HFFc6 (cell line): Measurements from ENCODE around the gene MRPL33. TPM values are rescaled to one million over a fixed set of nuclear protein-coding genes. Genes with fewer than 3 reads are reported as not detected.

Experiments
- DNase-seq: peaks from one replicate; pipeline ENCODE4 v3.0.0-alpha.2; 2018
- H3K27ac Mint-ChIP-seq: 2 replicates; pipeline ENCODE4 v1.8.0; 2020; ENCODE audit warnings: mild to moderate bottlenecking, mixed read lengths
- H3K27me3 Mint-ChIP-seq: 2 replicates; pipeline ENCODE4 v1.8.0; 2021; ENCODE audit warnings: mild to moderate bottlenecking, moderate library complexity, mixed read lengths; ENCODE audit not compliant: insufficient read depth
- H3K36me3 Mint-ChIP-seq: 2 replicates; pipeline ENCODE4 v1.8.0; 2021; ENCODE audit warnings: low read depth, mixed read lengths
- H3K4me1 Mint-ChIP-seq: 2 replicates; pipeline ENCODE4 v1.8.0; 2020; ENCODE audit warnings: low read depth, mixed read lengths
- H3K4me3 Mint-ChIP-seq: 2 replicates; pipeline ENCODE4 v1.8.0; 2020; ENCODE audit warnings: mild to moderate bottlenecking, moderate library complexity, mixed read lengths
- H3K9me3 Mint-ChIP-seq: 2 replicates; pipeline ENCODE4 v1.8.0; 2020; ENCODE audit warnings: mild to moderate bottlenecking, mixed read lengths
- CTCF ChIP-seq: fragments of 200-600 bp; sonication (generic); IDR thresholded peaks from 2 replicates; pipeline ENCODE4 v1.5.0; 2021; ENCODE audit warnings: antibody characterized with exemption, mild to moderate bottlenecking
- total RNA-seq, 6 experiments: library from RNA; stranded (reverse); fragmentation: NEBNext Ultra II Directional; extraction: Animal tissue kit (Norgen Biotek cat#: 25700); gene quantifications; 2 replicates in 1 of 6; 3 replicates in 5 of 6; pipeline ENCODE4 v1.2.3, GENCODE V29; 2021

The MRPL33 gene
- total RNA-seq, 6 experiments from 2014 or later, result 106 to 151 (median 128) TPM

- Mint-ChIP-seq H3K27ac (no peak overlapping the region), H3K27me3 (peaks cover 1% of the 10 kb centered on the region; the same call in 1 of the 2 replicates), H3K36me3 (no peaks in the 10 kb centered on the region), H3K4me1 (peaks cover 21% of the 10 kb centered on the region), H3K9me3 (no peaks in the 10 kb centered on the region), H3K4me3 (no peak overlapping the region)
- TF ChIP-seq CTCF, result no peak
- no peak for DNase-seq
These were observed 41.3 kb upstream of the MRPL33 start for GRCh38 chr2:27730261-27730662.

DNA sequence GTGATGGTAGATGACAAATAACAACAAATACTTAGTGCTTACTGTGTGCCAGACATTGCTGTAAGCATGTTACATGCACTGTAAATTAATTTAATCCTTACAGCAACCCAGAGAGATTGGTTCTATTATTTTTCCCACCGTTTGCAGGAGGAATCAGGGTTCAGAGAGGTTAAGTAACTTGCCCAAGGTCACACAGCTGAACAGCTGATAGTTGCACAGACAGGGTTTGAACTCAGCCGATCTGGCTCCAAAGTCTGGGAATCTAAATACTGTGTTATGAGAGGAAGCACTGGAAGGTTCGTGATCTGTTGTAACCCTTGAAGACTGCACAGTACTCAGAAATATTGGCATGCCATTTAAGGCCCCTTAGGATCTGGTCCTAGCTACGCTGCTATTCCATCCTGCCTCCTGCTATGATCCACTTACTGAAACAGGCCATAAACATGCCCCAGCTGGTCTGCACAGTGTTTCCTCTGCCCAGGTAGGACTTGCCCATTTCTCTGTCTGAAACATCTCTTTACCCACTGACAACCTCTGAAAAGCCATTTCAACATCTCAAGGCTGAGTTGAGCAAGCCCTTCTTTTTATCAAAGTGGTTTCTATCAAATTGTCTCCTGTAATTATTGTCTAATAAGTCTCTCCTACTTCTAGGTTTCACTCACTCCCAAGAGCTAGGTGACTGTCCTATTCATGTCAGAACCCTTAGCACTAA lies 40.4 kb upstream of the MRPL33 start:
- Mint-ChIP-seq H3K27ac (no peak overlapping the region), H3K9me3 (no peaks in the 10 kb centered on the region), H3K27me3 (peaks cover 1% of the 10 kb centered on the region; the same call in 1 of the 2 replicates), H3K36me3 (no peaks in the 10 kb centered on the region), H3K4me3 (no peak overlapping the region), H3K4me1 (peaks cover 19% of the 10 kb centered on the region)
- no peak for TF ChIP-seq CTCF
- no peak for DNase-seq

DNA sequence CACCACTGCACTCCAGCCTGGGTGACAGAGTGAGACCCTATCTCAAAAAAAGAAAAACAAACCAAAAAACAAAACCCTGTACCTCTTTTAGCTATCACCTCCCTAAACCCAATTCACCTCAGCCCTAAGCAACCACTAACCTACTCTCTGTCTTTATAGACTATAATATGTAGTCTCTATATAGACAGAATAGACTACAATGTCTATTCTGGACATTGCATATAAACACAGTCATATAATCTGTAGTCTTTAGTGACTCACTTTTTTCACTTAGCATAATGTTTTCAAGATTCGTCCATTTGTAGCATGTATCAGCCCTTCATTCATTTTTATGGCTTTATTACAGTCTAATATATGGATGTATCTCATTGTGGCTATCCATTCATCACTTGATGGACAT lies 37.2 kb upstream of the MRPL33 start:
- Mint-ChIP-seq H3K4me1 (peaks cover 37% of the 10 kb centered on the region), H3K9me3 (no peaks in the 10 kb centered on the region), H3K4me3 (no peak overlapping the region), H3K27ac (no peak overlapping the region), H3K36me3 (no peaks in the 10 kb centered on the region), H3K27me3 (no peaks in the 10 kb centered on the region; the same call in 1 of the 2 replicates)
- DNase-seq, result no peak
- no peak for TF ChIP-seq CTCF

GRCh38 chr2:27735263-27735904 lies 36.1 kb upstream of the MRPL33 start:
- H3K9me3 Mint-ChIP-seq, result no peaks in the 10 kb centered on the region
- no peak for TF ChIP-seq CTCF
- peak overlapping the region; percentile 67 for H3K27ac Mint-ChIP-seq
- no peaks in the 10 kb centered on the region for H3K36me3 Mint-ChIP-seq
- peak overlapping the region; percentile 77 for H3K4me3 Mint-ChIP-seq
- H3K4me1 Mint-ChIP-seq, result peaks cover 37% of the 10 kb centered on the region
- H3K27me3 Mint-ChIP-seq, result no peaks in the 10 kb centered on the region; the same call in 1 of the 2 replicates
- DNase-seq, result no peak

DNA sequence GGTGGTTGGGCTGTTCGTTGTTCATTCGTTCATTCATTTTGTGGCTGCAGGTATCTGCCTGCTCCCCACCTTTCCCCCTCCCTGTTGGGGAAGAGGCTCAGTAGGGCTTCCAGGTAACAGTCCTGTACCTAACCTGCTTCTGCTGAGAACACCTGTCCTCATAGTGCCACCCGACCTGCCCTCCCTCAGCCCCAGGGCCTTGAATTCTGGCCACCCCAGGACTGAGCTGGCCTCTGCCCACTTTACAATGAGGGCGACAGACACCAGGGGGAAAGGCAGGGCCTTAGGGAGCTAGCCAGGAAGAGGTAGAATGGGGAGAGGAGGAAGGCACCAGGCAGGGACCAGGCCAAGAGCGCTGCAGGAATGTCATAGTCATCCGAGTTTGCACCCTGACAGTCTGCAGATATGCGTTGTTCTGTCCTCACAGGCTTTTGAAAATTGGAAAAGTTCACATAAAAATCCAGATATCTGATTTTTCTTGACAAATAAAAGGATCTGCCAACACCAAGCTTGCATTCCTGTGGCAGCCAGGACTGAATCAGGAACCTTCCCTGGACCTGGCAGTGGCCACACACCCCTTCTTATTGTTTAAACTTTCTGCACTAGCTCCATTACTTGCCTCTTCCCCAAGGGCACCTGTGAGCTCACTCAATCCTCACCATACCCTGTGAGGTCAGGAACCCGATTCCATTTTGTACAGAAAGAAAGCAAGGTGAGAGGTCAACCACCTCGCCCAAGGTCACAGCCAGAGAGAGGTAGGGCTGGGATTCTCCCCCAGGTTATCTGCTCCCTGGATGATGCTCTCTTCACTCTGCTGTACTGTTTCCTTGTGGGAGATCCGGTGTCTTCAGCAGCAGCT lies 35.3 kb upstream of the MRPL33 start:
- Mint-ChIP-seq H3K4me3 (no peak overlapping the region), H3K4me1 (peaks cover 37% of the 10 kb centered on the region), H3K36me3 (no peaks in the 10 kb centered on the region), H3K27me3 (no peaks in the 10 kb centered on the region; the same call in 1 of the 2 replicates), H3K27ac (no peak overlapping the region), H3K9me3 (no peaks in the 10 kb centered on the region)
- DNase-seq, result no peak
- TF ChIP-seq CTCF, result no peak
